Measurements from ENCODE around the gene FHL3. TPM values are rescaled to one million over a fixed set of nuclear protein-coding genes. Genes with fewer than 3 reads are reported as not detected.

Gene FHL3
- total RNA-seq, 1 donor from 2014 or later, result 13.3 TPM

- intact Hi-C loops (cut with micrococcal nuclease), result no loop called here
- ATAC-seq, result no peak
- no peak for DNase-seq
Observed at GRCh38 chr1:38018864-38019343, 13.6 kb upstream of the FHL3 start.

- intact Hi-C loops (cut with micrococcal nuclease), result no loop called here
- DNase-seq, result peak; percentile 55
- peak; percentile 63 for ATAC-seq
Observed at GRCh38 chr1:38015978-38016725, 10.8 kb upstream of the FHL3 start.

GRCh38 chr1:38014724-38015424, 9.6 kb upstream of the FHL3 start:
- DNase-seq (no peak), ATAC-seq (no peak)
- intact Hi-C loops (cut with micrococcal nuclease), result no loop called here

DNA sequence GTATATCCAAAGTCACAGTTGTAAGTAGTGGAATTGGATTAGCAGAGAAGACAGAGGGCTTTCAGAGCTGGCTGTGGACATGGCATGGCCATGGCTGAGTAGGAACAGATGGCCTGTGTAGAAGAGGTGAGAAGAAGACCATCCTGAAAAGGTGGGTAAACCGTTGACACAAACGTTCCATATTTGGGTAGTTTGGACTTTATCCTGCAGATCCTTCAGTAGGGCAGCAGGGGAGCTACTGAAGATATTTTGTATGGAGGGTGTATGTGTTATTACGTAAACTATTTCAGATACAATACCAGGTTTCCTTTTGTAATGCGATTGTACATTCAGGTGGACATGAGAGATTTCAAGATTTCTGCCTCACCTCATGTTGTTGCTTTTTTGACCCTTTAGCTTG, 8.9 kb upstream of the FHL3 start:
- DNase-seq (no peak), ATAC-seq (no peak)
- intact Hi-C loops (cut with micrococcal nuclease), result no loop called here

DNA sequence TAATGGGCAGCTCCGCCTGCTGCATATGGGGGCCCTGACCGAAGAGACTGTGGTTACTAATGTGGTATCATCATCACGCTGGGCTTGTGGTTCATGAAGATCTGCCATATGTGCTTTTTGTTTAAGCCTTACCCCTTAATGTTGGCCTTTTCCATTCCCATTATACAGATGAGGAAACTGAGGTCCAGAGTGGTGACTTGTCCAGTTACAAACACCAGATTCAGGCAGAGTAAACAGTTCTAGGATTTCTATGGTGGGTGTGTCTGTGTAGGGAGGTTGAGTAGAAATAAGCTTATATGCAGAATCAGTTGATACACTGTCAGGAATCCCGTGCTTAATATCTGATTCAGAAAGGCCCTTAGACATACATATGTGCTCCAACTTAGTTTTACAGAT, 7.9 kb upstream of the FHL3 start:
- intact Hi-C loops (cut with micrococcal nuclease), result no loop called here
- ATAC-seq, result no peak
- no peak for DNase-seq

DNA sequence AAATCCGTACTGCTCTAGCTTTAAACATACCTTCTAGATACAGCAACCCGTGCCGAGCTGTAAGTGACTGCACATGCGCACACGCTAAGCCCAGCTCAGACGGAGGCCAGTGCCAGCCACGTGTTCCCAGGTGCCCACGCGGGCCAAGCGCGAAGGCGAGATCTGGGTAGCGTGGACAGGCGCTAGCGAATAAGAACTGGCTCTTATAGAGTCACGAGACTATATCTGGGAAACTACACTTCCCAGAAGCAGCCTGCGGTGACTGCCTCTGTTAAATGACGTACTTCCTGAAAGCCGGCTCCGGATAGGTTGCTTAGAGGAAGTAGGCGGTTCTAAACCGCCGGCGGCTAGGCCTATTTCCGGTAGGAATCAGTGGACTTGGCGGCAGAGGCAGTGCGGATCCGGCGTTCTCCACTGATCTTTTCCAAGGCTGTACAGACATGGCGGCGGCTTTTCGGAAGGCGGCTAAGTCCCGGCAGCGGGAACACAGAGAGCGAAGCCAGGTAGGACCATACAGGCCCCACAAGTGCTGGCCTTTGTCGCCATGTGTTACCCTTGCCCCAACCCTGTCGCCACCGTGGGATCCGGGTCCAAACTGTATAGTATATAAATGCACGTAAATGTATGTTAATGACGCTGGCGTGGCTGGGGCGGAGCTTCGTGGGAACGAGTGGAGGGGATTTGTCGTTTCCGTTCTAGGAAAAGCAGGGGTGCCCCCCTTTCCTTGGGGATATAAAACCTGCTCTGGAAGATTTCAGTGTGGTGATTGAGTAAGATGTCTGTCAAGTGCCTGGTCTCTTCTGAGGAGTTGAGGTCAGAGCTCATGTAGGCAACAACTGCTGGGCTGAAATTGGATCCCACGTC, 7.3 kb upstream of the FHL3 start, which contains the start of gene UTP11:
Gene UTP11 (plus strand): TSS at position 372 of the 864 bp plus-strand sequence. CDS start 69 bp downstream, at position 441.
- DNase-seq (peak; percentile 92), ATAC-seq (peak; percentile 94)
- intact Hi-C loops (cut with micrococcal nuclease), result no loop called here

- intact Hi-C loops (cut with micrococcal nuclease), result no loop called here
- ATAC-seq (no peak), DNase-seq (no peak)
Observed at GRCh38 chr1:38009841-38010180, 4.5 kb upstream of the FHL3 start.

DNA sequence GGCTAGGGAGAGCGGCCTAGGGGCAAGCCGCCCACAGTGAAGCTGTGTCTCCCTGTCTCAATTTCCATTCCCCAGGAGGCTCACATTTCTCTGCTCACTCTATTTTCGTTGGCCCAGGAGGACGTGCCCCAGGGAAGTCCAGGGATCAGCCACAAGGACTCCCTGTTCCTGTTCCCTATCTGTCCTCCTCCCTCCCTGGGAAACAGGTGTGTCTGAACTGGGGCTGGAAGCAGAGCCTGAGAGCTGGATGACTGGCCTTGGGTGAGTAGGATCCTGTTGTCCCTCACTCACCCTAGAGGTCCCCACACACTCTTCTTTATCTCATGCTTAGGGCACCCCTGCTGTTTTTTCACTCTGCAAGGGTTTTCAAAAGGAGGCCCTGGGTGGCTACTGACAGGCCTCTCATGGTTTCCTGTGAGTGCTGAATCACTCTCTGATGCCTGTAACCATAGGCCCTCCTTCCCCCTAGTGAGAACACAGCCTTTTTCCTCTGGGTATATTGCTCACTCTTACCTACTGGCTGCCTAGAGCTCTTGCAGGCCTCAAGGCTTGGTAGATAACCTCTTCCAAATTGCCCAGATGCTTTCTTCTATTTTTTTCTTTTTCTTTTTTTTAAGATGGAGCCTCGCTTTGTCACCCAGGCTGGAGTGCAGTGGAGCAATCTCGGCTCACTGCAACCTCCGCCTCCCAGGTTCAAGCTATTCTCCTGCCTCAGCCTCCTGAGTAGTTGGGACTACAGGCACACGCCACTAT, 4.0 kb upstream of the FHL3 start:
- no peak for DNase-seq
- no peak for ATAC-seq
- intact Hi-C loops (cut with micrococcal nuclease), result no loop called here

DNA sequence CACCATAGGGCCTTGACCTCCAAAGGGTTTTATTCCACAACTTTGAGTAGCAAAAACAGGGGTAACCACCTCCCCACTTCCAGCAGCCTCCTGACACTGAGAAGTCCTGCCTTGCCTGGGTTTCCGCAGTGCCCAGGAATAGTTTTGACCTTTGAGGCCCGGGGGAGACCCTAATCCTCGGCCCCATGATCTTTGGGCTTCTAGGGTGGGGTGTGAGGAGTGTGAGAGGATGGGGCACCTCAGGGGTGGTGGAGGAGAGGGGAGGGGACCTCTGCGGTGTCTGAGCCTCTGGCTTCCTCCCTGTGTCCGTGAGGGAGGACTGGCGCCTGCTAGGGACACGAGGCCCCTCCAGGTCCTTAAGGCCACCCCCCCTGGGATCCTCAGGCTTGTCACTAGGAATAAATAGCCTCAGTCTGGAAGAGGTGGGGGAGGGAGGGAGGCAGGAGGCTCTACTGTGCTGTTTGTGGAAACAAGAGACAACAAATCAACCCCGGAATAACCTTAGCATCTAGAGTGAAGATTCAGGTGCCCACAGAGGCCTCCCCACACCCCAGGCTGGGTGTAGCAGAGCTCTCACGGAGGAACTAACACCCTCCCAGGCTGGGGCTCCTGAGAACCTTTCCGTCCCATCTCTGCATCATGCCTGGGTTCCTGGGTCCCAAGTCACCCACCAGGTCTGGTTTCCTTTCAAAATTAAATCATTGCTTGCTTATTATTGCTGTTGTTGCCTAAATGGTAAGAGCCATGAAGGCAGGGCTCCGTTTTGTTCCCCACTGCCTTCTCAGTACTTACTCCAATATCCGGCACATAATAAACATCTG, 904 bp upstream of the FHL3 start:
- intact Hi-C loops (cut with micrococcal nuclease), result no loop called here
- DNase-seq (peak; percentile 75), ATAC-seq (peak; percentile 76)

DNA sequence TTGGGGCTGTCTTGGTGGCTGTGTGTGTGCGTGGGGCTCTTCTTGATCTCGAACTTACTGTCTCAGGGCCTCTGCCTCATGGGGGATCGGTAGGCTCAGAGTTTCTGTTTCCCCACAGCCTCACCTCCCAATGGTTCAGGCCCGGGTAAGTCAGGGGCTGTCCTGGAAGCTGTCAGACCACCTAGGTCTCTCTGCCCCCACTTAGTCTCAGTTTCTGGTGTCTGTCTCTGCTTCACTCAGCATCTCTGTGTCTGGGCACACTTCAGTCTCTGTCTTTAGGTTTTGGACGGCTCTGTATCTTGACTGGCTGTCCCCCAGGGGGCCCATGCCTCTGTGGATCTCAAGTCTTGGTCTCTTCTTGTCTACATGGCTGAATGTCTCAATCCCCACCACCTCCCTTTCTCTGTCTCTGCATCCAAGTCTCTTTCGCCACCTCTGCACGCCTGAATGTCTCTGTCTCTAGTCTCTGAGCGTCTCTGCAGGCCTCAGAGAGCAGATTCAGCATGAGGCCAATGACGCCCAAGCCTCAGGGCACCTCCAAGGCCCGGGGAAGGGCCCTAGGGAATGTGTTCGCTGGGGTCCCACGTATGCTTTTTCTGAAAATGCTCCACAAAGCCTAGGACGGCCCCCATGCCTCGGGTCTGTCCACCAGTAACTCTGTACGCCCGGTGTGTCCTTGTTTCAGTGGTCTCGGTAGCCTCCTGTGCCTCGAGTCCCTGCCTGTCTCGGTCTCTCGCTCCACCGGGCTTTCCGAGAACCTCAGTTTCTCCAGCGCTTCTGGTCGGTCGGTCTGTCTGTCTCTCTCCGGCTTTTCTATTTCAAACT, 818 bp downstream of the FHL3 start:
- intact Hi-C loops (cut with micrococcal nuclease), result no loop called here
- ATAC-seq, result no peak
- DNase-seq, result no peak

GRCh38 chr1:38003261-38004250, 1.8 kb downstream of the FHL3 start:
- DNase-seq, result no peak
- intact Hi-C loops (cut with micrococcal nuclease), result no loop called here
- ATAC-seq, result no peak

GRCh38 chr1:38000529-38001455, 4.5 kb downstream of the FHL3 start:
- intact Hi-C loops (cut with micrococcal nuclease), result no loop called here
- DNase-seq (peak; percentile 61), ATAC-seq (peak; percentile 32)

- ATAC-seq, result no peak
- no peak for DNase-seq
- intact Hi-C loops (cut with micrococcal nuclease), result no loop called here
Observed at GRCh38 chr1:38000233-38000528, 5.1 kb downstream of the FHL3 start.

DNA sequence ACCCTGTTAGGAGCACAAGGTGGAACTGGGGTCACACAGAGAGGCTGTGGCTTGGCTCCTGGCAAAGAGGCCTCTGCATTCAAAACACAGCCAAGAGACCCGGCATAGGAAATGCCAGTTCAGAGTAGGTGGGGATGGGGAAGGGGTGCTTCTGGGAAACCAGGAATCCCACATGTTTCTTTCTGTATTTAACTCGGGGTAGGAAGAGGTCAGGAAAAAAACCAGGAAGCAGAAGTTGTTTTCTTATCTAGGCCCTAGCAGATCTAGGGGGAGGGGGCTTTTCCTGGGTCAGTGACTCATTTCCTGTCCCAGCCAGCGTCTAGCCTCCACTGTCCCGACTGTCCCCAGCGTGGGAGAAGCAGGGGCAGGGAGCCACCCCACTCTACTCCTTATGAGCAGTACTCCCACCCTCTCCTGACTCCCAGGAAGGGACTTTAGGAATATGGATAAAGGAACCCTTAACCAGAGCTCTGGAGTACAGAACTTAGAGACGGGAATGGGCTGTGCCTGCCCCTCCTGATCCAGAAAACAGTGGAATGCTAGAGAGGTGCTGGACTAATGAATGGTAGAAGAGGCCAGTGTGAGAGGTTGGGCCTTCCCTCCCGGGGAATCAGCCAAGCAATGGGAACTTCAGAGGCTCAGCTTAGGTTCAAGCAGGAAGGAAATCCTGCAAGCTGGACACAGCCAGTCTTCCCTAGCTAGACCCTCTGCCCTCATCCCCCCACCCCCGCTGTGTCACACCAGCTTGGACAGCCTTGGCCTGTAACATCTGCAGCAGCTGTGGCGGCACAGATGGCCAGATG, 5.7 kb downstream of the FHL3 start:
- DNase-seq, result peak; percentile 72
- intact Hi-C loops (cut with micrococcal nuclease), result no loop called here

More for the DNA sequence above, 5.7 kb downstream of the FHL3 start:
- ATAC-seq, result peak; percentile 36

Measured in left ventricle myocardium superior (tissue), 1 donor.